Measurements from ENCODE around the gene KLHL6. TPM values are rescaled to one million over a fixed set of nuclear protein-coding genes. Genes with fewer than 3 reads are reported as not detected.
"Not testable (repeated sequence)": the region's sequence is repeated elsewhere in the genome, so short reads cannot be mapped to it uniquely, and the experiment has no call there.

Gene KLHL6
- total RNA-seq, 1 donor from 2014 or later, result 0.11 TPM

DNA sequence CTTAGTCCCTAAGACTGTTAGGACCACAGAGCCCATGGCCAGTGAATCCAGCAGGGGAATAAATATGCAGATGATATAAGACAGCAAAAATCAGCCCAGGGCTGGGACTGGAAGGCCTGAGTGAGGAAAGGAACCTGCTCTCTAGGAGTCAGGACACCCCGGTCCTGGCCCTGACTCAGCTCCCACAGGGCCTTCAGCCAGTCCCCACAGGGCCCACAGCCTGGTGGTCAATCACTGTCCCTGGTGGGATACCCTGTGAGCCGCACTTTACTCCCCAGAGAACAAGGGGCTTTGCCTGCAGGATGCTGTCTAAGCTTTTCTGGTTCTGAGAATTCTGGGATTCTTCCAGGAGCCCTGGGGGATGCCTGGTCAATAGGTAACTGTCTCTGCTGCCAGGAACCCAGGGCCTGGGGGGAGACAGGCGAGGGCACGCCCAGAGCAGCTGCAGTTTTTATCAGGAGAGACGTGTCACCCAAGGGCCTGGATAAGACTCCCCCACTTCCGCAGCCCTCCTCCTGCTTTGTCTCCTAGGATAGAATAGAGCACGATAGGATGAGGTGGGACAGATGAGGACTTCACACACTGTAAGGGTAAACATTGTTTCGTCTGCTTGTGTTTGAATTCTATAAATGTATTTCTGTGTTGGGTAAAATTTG, 77.6 kb downstream of the KLHL6 start:
- no peak overlapping the region for H3K27ac Mint-ChIP-seq (ENCODE audit: unreplicated experiment)
- H3K79me2 ChIP-seq (ENCODE audit: insufficient read depth, low read length), result no peaks in the 10 kb centered on the region
- H3K27ac ChIP-seq (ENCODE audit: low read depth, low read length), result no peak overlapping the region
- TF ChIP-seq, protein P1, sequence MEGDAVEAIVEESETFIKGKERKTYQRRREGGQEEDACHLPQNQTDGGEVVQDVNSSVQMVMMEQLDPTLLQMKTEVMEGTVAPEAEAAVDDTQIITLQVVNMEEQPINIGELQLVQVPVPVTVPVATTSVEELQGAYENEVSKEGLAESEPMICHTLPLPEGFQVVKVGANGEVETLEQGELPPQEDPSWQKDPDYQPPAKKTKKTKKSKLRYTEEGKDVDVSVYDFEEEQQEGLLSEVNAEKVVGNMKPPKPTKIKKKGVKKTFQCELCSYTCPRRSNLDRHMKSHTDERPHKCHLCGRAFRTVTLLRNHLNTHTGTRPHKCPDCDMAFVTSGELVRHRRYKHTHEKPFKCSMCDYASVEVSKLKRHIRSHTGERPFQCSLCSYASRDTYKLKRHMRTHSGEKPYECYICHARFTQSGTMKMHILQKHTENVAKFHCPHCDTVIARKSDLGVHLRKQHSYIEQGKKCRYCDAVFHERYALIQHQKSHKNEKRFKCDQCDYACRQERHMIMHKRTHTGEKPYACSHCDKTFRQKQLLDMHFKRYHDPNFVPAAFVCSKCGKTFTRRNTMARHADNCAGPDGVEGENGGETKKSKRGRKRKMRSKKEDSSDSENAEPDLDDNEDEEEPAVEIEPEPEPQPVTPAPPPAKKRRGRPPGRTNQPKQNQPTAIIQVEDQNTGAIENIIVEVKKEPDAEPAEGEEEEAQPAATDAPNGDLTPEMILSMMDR (IDR thresholded peaks at IDR 0.05; ENCODE audit: insufficient read depth, low read depth, low read length), result no peak
- no peak for TF ChIP-seq EZH2 (IDR thresholded peaks at IDR 0.05; ENCODE audit: insufficient read depth, low read length)
- H3K4me1 Mint-ChIP-seq (ENCODE audit: low read depth, unreplicated experiment), result peaks cover 6% of the 10 kb centered on the region
- no peak overlapping the region for H3K4me3 ChIP-seq (ENCODE audit: insufficient read depth, low read depth, low read length)
- H3K27me3 Mint-ChIP-seq (ENCODE audit: low read depth, unreplicated experiment), result peaks cover 2% of the 10 kb centered on the region
- no peak for FAIRE-seq
- no peak overlapping the region for H2AFZ ChIP-seq (ENCODE audit: low read depth, low read length)
- no peaks in the 10 kb centered on the region for H3K27me3 ChIP-seq (ENCODE audit: insufficient read depth, low read length)
- H3K36me3 ChIP-seq (ENCODE audit: insufficient read depth, low read length), result no peaks in the 10 kb centered on the region
- H3K4me2 ChIP-seq (ENCODE audit: low read length), result no peak overlapping the region
- no peaks in the 10 kb centered on the region for H3K9me3 ChIP-seq (ENCODE audit: insufficient read depth, low read depth, low read length)
- no peak overlapping the region for H3K9ac ChIP-seq (ENCODE audit: low read length)
- DNase-seq (ENCODE audit: low read depth), result no peak
- no peaks in the 10 kb centered on the region for H3K36me3 Mint-ChIP-seq (ENCODE audit: low read depth, unreplicated experiment)
- H3K4me1 ChIP-seq (ENCODE audit: insufficient read depth, low read length), result peaks cover 10% of the 10 kb centered on the region
- H3K9me3 Mint-ChIP-seq (ENCODE audit: unreplicated experiment), result no peaks in the 10 kb centered on the region
- no peaks in the 10 kb centered on the region for H4K20me1 ChIP-seq (ENCODE audit: insufficient read depth, low read length)
- H3K4me3 Mint-ChIP-seq (ENCODE audit: unreplicated experiment), result no peak overlapping the region

DNA sequence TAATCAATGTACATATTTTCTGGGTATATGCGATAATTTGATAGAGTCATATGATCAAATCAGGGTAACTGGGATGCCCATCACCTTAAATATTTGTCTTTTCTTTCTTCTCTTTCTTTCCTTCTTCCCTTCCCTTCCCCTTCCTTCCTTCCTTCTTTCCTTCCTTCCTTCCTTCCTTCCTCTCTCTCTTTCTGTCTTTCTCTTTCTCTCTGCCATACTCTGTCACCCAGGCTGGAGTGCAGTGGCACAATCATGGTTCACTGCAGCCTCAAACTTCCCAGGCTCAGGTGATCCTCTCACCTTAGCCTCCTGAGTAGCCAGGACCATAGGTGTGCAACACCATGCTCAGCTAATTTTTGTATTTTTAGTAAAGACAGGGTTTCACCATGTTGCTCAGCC, 79.7 kb downstream of the KLHL6 start:
- H3K36me3 Mint-ChIP-seq (ENCODE audit: low read depth, unreplicated experiment); H3K4me1 Mint-ChIP-seq (ENCODE audit: low read depth, unreplicated experiment); H3K9me3 Mint-ChIP-seq (ENCODE audit: unreplicated experiment); FAIRE-seq; H4K20me1 ChIP-seq (ENCODE audit: insufficient read depth, low read length); H3K27me3 ChIP-seq (ENCODE audit: insufficient read depth, low read length); H3K27me3 Mint-ChIP-seq (ENCODE audit: low read depth, unreplicated experiment); H3K9me3 ChIP-seq (ENCODE audit: insufficient read depth, low read depth, low read length); H3K9ac ChIP-seq (ENCODE audit: low read length); H3K4me3 Mint-ChIP-seq (ENCODE audit: unreplicated experiment); H3K36me3 ChIP-seq (ENCODE audit: insufficient read depth, low read length); H3K79me2 ChIP-seq (ENCODE audit: insufficient read depth, low read length); H3K4me3 ChIP-seq (ENCODE audit: insufficient read depth, low read depth, low read length); H3K27ac Mint-ChIP-seq (ENCODE audit: unreplicated experiment); H3K4me2 ChIP-seq (ENCODE audit: low read length); H3K27ac ChIP-seq (ENCODE audit: low read depth, low read length); H2AFZ ChIP-seq (ENCODE audit: low read depth, low read length); DNase-seq (ENCODE audit: low read depth); H3K4me1 ChIP-seq (ENCODE audit: insufficient read depth, low read length): not testable (repeated sequence)

DNA sequence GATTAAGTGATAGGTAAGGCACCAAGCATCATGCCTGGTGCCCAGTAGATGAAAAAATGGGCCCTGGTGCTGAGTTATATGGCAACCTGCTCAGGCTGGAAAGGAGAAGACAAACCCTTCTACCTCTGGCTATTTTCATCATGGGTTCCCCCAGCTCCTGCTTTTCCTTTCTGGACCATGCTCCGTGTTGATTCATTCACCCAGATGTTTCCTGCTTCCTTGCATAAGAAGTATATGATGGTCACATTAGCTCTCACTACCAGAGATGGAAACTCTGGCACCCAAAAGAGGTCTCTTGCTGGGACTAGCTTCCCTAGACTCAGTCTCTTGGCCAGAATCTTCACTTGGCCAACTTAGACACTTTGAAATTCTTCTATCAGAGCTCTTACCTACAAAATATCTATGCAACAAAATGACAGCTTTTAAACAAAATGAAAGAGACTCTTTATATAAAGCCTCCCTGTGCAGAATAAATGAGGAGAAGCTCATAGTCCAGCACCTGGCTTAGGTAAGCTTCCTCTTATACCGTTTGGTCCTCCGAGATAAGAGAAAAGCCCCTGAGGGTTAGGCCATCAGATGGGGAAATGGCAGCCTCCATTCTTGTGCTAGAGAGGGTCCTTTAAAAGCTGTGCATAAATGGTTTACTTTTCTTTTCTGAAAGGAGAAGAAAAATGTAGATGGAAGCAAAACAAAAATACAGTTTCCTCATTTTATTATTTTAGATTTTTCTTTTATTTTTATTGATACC, 80.3 kb downstream of the KLHL6 start:
- H3K4me1 ChIP-seq (ENCODE audit: insufficient read depth, low read length), result peaks cover 5% of the 10 kb centered on the region
- no peaks in the 10 kb centered on the region for H4K20me1 ChIP-seq (ENCODE audit: insufficient read depth, low read length)
- no peak for TF ChIP-seq EZH2 (IDR thresholded peaks at IDR 0.05; ENCODE audit: insufficient read depth, low read length)
- TF ChIP-seq, protein P1 (IDR thresholded peaks at IDR 0.05; ENCODE audit: insufficient read depth, low read depth, low read length), result no peak
- peaks cover 2% of the 10 kb centered on the region for H3K27me3 Mint-ChIP-seq (ENCODE audit: low read depth, unreplicated experiment)
- H3K27me3 ChIP-seq (ENCODE audit: insufficient read depth, low read length), result no peaks in the 10 kb centered on the region
- no peak overlapping the region for H3K27ac Mint-ChIP-seq (ENCODE audit: unreplicated experiment)
- no peaks in the 10 kb centered on the region for H3K36me3 ChIP-seq (ENCODE audit: insufficient read depth, low read length)
- H2AFZ ChIP-seq (ENCODE audit: low read depth, low read length), result no peak overlapping the region
- H3K4me3 ChIP-seq (ENCODE audit: insufficient read depth, low read depth, low read length), result no peak overlapping the region
- no peak overlapping the region for H3K4me2 ChIP-seq (ENCODE audit: low read length)
- H3K9me3 Mint-ChIP-seq (ENCODE audit: unreplicated experiment), result no peaks in the 10 kb centered on the region
- H3K9me3 ChIP-seq (ENCODE audit: insufficient read depth, low read depth, low read length), result no peaks in the 10 kb centered on the region
- H3K27ac ChIP-seq (ENCODE audit: low read depth, low read length), result no peak overlapping the region
- no peaks in the 10 kb centered on the region for H3K79me2 ChIP-seq (ENCODE audit: insufficient read depth, low read length)
- no peaks in the 10 kb centered on the region for H3K4me1 Mint-ChIP-seq (ENCODE audit: low read depth, unreplicated experiment)
- DNase-seq (ENCODE audit: low read depth) (no peak), FAIRE-seq (no peak)
- no peak overlapping the region for H3K9ac ChIP-seq (ENCODE audit: low read length)
- H3K4me3 Mint-ChIP-seq (ENCODE audit: unreplicated experiment), result no peak overlapping the region
- no peaks in the 10 kb centered on the region for H3K36me3 Mint-ChIP-seq (ENCODE audit: low read depth, unreplicated experiment)

Data from astrocyte (in vitro differentiated cells and primary cell).